H1 (cell line): Measurements from ENCODE around the gene FITM2. TPM values are rescaled to one million over a fixed set of nuclear protein-coding genes. Genes with fewer than 3 reads are reported as not detected.
A peak's percentile ranks its signal among the peaks of the same experiment; 100 is the strongest.

Source experiments
- CTCF ChIA-PET: fragments of 300-600 bp; sonication (Branson Sonifier 250); formaldehyde crosslinking; loops from one replicate; lab custom pipeline; 2021; ENCODE audit not compliant: partially characterized antibody; lab: Charles Lee
- POLR2A ChIA-PET: fragments of 300-600 bp; sonication (Branson Sonifier 250); formaldehyde crosslinking; loops from one replicate; lab custom pipeline; 2021; ENCODE audit warnings: inconsistent platforms; ENCODE audit not compliant: partially characterized antibody; lab: Charles Lee
- DNase-seq, 2 experiments: peaks; one replicate each; pipeline versions ENCODE4 v3.0.0 to v3.0.0-alpha.2; 2010 to 2022; ENCODE audit warnings: low spot score in 2 of 2, low read depth in 1 of 2, mixed read lengths in 1 of 2
- FAIRE-seq: peaks from 2 replicates; lab custom pipeline; 2011; peaks lifted over from hg19 to GRCh38; lab: Jason Lieb, UNC
- H2AFZ ChIP-seq: 2 replicates; pipeline ENCODE4 v1.8.1; 2012; ENCODE audit warnings: low read length, inconsistent platforms
- H2AK5ac ChIP-seq: 2 replicates; pipeline ENCODE4 v1.6.1; 2013; ENCODE audit warnings: low read depth, low read length
- H2BK120ac ChIP-seq: replicated peaks from 2 replicates; pipeline ENCODE3; 2013; ENCODE audit warnings: low read depth, low read length, inconsistent platforms
- H2BK12ac ChIP-seq: 2 replicates; pipeline ENCODE4 v1.6.1; 2013; ENCODE audit warnings: low read depth, low read length
- H2BK15ac ChIP-seq: 2 replicates; pipeline ENCODE4 v1.6.1; 2013; ENCODE audit warnings: low read length
- H2BK20ac ChIP-seq: 2 replicates; pipeline ENCODE4 v1.6.1; 2013; ENCODE audit warnings: low read length
- H2BK5ac ChIP-seq: 2 replicates; pipeline ENCODE4 v1.6.1; 2013; ENCODE audit warnings: low read depth, low read length
- H3K14ac ChIP-seq: 2 replicates; pipeline ENCODE4 v1.6.1; 2013; ENCODE audit warnings: inconsistent platforms; ENCODE audit not compliant: insufficient read length
- H3K18ac ChIP-seq: 2 replicates; pipeline ENCODE4 v1.6.1; 2013; ENCODE audit warnings: low read length; ENCODE audit errors: extremely low read depth
- H3K23ac ChIP-seq: 2 replicates; pipeline ENCODE4 v1.6.1; 2013; ENCODE audit warnings: inconsistent platforms; ENCODE audit not compliant: insufficient read length
- H3K23me2 ChIP-seq: 2 replicates; pipeline ENCODE4 v1.6.1; 2013; ENCODE audit warnings: low read depth, low read length
- H3K27ac ChIP-seq: 2 replicates; pipeline ENCODE4 v1.6.1; 2011; ENCODE audit warnings: low read depth, low read length, inconsistent platforms
- H3K27me3 ChIP-seq, 4 experiments: replicated peaks in 1 of 4; 1 replicate in 1 of 4; 2 replicates in 3 of 4; pipeline versions ENCODE4 v1.6.1 to v1.8.1; 2011 to 2013; ENCODE audit warnings: low read length in 3 of 4, mild to moderate bottlenecking in 3 of 4, inconsistent platforms in 2 of 4, mixed read lengths in 2 of 4, moderate library complexity in 1 of 4; ENCODE audit not compliant: control insufficient read depth in 3 of 4, insufficient read depth in 3 of 4; ENCODE audit errors: extremely low read depth in 1 of 4
- H3K36me3 ChIP-seq, 4 experiments: 2 replicates each; pipeline versions ENCODE4 v1.6.1 to v1.8.1; 2011 to 2013; ENCODE audit warnings: mild to moderate bottlenecking in 4 of 4, low read length in 3 of 4, moderate library complexity in 2 of 4, control low read depth in 1 of 4, inconsistent platforms in 1 of 4; ENCODE audit not compliant: insufficient read depth in 4 of 4, control insufficient read depth in 2 of 4
- H3K4ac ChIP-seq: replicated peaks from 2 replicates; pipeline ENCODE3; 2013; ENCODE audit warnings: low read length, low read depth, mixed read lengths, inconsistent platforms; ENCODE audit not compliant: insufficient read length
- H3K4me1 ChIP-seq, 4 experiments: replicated peaks in 1 of 4; 1 replicate in 1 of 4; 2 replicates in 3 of 4; pipeline versions ENCODE4 v1.6.1 to v1.8.1; 2011 to 2013; ENCODE audit warnings: low read length in 3 of 4, inconsistent platforms in 2 of 4, mixed read lengths in 1 of 4; ENCODE audit not compliant: insufficient read depth in 4 of 4, control insufficient read depth in 3 of 4
- H3K4me2 ChIP-seq, 2 experiments: 2 replicates each; pipeline versions ENCODE4 v1.6.1 to v1.8.1; 2011 to 2013; ENCODE audit warnings: low read depth in 2 of 2, low read length in 2 of 2, control low read depth in 1 of 2, inconsistent platforms in 1 of 2, mild to moderate bottlenecking in 1 of 2; ENCODE audit not compliant: insufficient read depth in 1 of 2
- H3K4me3 ChIP-seq, 4 experiments: fragments of 200-600, 300-600 bp in 1 of 4; sonication (generic), shearing (Covaris generic), sonication (Bioruptor Twin) in 1 of 4; 2 replicates each; pipeline versions ENCODE4 v1.5.1 to v1.8.1; 2011 to 2016; ENCODE audit warnings: low read length in 4 of 4, low read depth in 3 of 4, control low read depth in 2 of 4, inconsistent platforms in 2 of 4, mild to moderate bottlenecking in 2 of 4, mixed read lengths in 1 of 4, moderate library complexity in 1 of 4; ENCODE audit not compliant: insufficient read depth in 2 of 4; ENCODE audit errors: extremely low read depth in 1 of 4
- H3K56ac ChIP-seq: replicated peaks from 2 replicates; pipeline ENCODE3; 2013; ENCODE audit warnings: low read depth, mild to moderate bottlenecking, mixed read lengths, low read length, inconsistent platforms; ENCODE audit not compliant: insufficient read length
- H3K79me1 ChIP-seq: 2 replicates; pipeline ENCODE4 v1.6.1; 2013; ENCODE audit warnings: low read depth, low read length, control low read depth
- H3K79me2 ChIP-seq, 2 experiments: 2 replicates each; pipeline versions ENCODE4 v1.6.1 to v1.8.1; 2012 to 2013; ENCODE audit warnings: low read length in 2 of 2, mild to moderate bottlenecking in 2 of 2, inconsistent platforms in 1 of 2; ENCODE audit not compliant: insufficient read depth in 2 of 2, control insufficient read depth in 1 of 2
- H3K9ac ChIP-seq, 4 experiments: replicated peaks in 1 of 4; 1 replicate in 1 of 4; 2 replicates in 3 of 4; pipeline versions ENCODE4 v1.6.1 to v1.8.1; 2011 to 2013; ENCODE audit warnings: low read depth in 3 of 4, low read length in 3 of 4, control low read depth in 2 of 4, mild to moderate bottlenecking in 2 of 4, moderate library complexity in 2 of 4, inconsistent platforms in 1 of 4; ENCODE audit errors: extremely low read depth in 1 of 4
- H3K9me3 ChIP-seq, 2 experiments: 2 replicates each; pipeline versions ENCODE4 v1.6.1 to v1.8.1; 2012 to 2013; ENCODE audit warnings: mild to moderate bottlenecking in 2 of 2, moderate library complexity in 2 of 2, control low read depth in 1 of 2, inconsistent platforms in 1 of 2, low read depth in 1 of 2, low read length in 1 of 2, mixed read lengths in 1 of 2; ENCODE audit not compliant: insufficient read depth in 2 of 2
- H4K20me1 ChIP-seq, 2 experiments: replicated peaks in 1 of 2; 2 replicates each; pipeline versions ENCODE3 to v1.8.1; 2011 to 2013; ENCODE audit warnings: inconsistent platforms in 2 of 2, low read length in 2 of 2, mild to moderate bottlenecking in 1 of 2; ENCODE audit not compliant: insufficient read depth in 2 of 2, control insufficient read depth in 1 of 2
- H4K5ac ChIP-seq: 2 replicates; pipeline ENCODE4 v1.6.1; 2013; ENCODE audit warnings: low read length, low read depth, mixed read lengths, inconsistent platforms; ENCODE audit not compliant: insufficient read length
- H4K8ac ChIP-seq: 2 replicates; pipeline ENCODE4 v1.8.0; 2013; ENCODE audit warnings: mild to moderate bottlenecking, moderate library complexity, low read length, inconsistent platforms; ENCODE audit not compliant: insufficient read depth; ENCODE audit errors: extremely low read depth
- H4K91ac ChIP-seq: replicated peaks from 2 replicates; pipeline ENCODE3; 2013; ENCODE audit warnings: low read length, mixed read lengths, inconsistent platforms; ENCODE audit not compliant: insufficient read length
- WGBS, 2 experiments: shearing (Covaris generic) in 1 of 2; methylation state at CpG; one replicate each; pipeline versions ENCODE4 v1.1.6 to v1.1.7; 2013 to 2015; ENCODE audit warnings: low lambda C conversion rate in 2 of 2, mixed read lengths in 2 of 2, inconsistent platforms in 1 of 2, low coverage in 1 of 2, missing lambda C conversion rate in 1 of 2; ENCODE audit not compliant: insufficient replicate concordance in 2 of 2, insufficient coverage in 1 of 2, insufficient read length in 1 of 2; ENCODE audit errors: extremely low coverage in 1 of 2, missing lambda C conversion rate in 1 of 2; 5-methylcytosine and 5-hydroxymethylcytosine counted together
- polyA plus RNA-seq, 7 experiments: library from polyadenylated mRNA; depleted of rRNA in 3 of 7; stranded (reverse) in 5 of 7; unstranded in 2 of 7; fragments of >200 nt in 5 of 7; fragments of 200-250 nt in 2 of 7; gene quantifications; 1 replicate in 5 of 7; 2 replicates in 1 of 7; 4 replicates in 1 of 7; pipeline versions ENCODE4 v1.2.1 to v1.2.3, GENCODE V29; 2011 to 2013; ENCODE audit warnings: missing spikeins in 2 of 7, mixed read lengths in 2 of 7
- total RNA-seq: library from RNA; stranded (reverse); fragmentation: NEBNext Ultra II Directional; extraction: Animal tissue kit (Norgen Biotek cat#: 25700); gene quantifications from 2 replicates; pipeline ENCODE4 v1.2.1, GENCODE V29; 2021

Gene FITM2
- total and polyA plus RNA-seq, 2 of the 8 experiments (the other 6 are each of a cell fraction or from before 2014, with no cell fraction given): 1.1 to 2.1 TPM

- peak overlapping the region; percentile 79 for H2BK120ac ChIP-seq
- no peak overlapping the region for H2BK5ac ChIP-seq
- no peak overlapping the region for H2AFZ ChIP-seq
- H3K9me3 ChIP-seq: no peaks in the 10 kb centered on the region
- no peak overlapping the region for H4K91ac ChIP-seq
- H4K20me1 ChIP-seq: no peaks in the 10 kb centered on the region
- H2AK5ac ChIP-seq: peak overlapping the region; percentile 98; the same call in 1 of the 2 replicates
- no peak overlapping the region; the same call in 1 of the 2 replicates for H3K18ac ChIP-seq
- peaks cover 4 to 12% (median 5%) of the 10 kb centered on the region in 4 experiments for H3K4me1 ChIP-seq
- no peaks in the 10 kb centered on the region for H3K79me1 ChIP-seq
- no peak overlapping the region for H4K5ac ChIP-seq
- H3K23me2 ChIP-seq: no peaks in the 10 kb centered on the region
- no peaks in the 10 kb centered on the region for H3K79me2 ChIP-seq
- no peak overlapping the region for H4K8ac ChIP-seq
- CTCF ChIA-PET: interaction anchor here (1.0 kb wide), 1 partner anchor 15 kb away, joined by 3 read pairs; no protein-coding TSS in a partner anchor
- 83% methylated on average over 4 of the region's 4 CpGs; no CpG with 5 or more reads in 1 of the 2 experiments for WGBS, 2 experiments
- no peaks in the 10 kb centered on the region for H3K36me3 ChIP-seq
- H3K4me2 ChIP-seq: no peak overlapping the region
- H3K14ac ChIP-seq: no peak overlapping the region
- POLR2A ChIA-PET: no interaction called here
- H3K4ac ChIP-seq: peak overlapping the region; percentile 63
- DNase-seq (no peak), FAIRE-seq (no peak)
- H2BK20ac ChIP-seq: no peak overlapping the region
- H2BK15ac ChIP-seq: peak overlapping the region; percentile 77; the same call in 1 of the 2 replicates
- H3K4me3 ChIP-seq: no peak overlapping the region
- H3K27ac ChIP-seq: no peak overlapping the region
- no peak overlapping the region for H3K23ac ChIP-seq
- H3K9ac ChIP-seq: no peak overlapping the region
- 0 out of 7 replicates have a peak, but pooled peaks cover 0 to 2% (median 0%) of the 10 kb centered on the region in 4 experiments for H3K27me3 ChIP-seq
- peak overlapping the region; percentile 88; the same call in 1 of the 2 replicates for H2BK12ac ChIP-seq
- no peak overlapping the region for H3K56ac ChIP-seq
These were observed 23.7 kb upstream of the FITM2 start for GRCh38 chr20:44334709-44335108.
